ENCODE results near the gene STON2.
"Not testable (repeated sequence)": the region's sequence is repeated elsewhere in the genome, so short reads cannot be mapped to it uniquely, and the experiment has no call there.

Gene STON2, protein sequence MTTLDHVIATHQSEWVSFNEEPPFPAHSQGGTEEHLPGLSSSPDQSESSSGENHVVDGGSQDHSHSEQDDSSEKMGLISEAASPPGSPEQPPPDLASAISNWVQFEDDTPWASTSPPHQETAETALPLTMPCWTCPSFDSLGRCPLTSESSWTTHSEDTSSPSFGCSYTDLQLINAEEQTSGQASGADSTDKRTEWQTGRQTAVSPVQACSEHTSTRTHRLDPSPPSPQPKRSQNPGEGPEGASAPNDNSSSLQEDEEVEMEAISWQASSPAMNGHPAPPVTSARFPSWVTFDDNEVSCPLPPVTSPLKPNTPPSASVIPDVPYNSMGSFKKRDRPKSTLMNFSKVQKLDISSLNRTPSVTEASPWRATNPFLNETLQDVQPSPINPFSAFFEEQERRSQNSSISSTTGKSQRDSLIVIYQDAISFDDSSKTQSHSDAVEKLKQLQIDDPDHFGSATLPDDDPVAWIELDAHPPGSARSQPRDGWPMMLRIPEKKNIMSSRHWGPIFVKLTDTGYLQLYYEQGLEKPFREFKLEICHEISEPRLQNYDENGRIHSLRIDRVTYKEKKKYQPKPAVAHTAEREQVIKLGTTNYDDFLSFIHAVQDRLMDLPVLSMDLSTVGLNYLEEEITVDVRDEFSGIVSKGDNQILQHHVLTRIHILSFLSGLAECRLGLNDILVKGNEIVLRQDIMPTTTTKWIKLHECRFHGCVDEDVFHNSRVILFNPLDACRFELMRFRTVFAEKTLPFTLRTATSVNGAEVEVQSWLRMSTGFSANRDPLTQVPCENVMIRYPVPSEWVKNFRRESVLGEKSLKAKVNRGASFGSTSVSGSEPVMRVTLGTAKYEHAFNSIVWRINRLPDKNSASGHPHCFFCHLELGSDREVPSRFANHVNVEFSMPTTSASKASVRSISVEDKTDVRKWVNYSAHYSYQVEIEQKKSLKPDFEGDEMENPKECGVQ

DNA sequence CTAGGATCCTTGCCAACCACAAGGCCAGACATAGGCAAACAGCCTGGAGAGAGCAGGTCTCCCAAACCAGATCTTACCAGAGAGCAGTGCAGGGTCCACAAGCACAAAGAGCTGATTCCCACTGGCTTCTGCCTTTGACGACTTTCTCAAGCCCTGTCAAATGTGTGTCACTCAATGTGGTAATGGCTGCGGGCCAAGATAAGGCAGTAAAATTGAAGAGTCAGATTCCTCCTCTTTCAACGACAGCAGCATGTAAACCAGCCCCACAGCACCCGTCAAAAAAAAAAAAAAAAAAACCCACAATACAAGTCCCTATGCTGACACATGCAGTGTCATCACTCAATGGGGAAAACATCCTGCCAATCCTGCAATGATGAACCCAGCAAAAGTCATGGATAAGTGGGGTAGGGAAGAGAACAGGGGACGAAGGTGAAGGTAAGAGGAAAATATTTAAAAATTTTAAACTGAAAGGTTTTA, at the start of gene STON2:
STON2 (minus strand) TSS at position 123 of the 477 bp plus-strand sequence. CDS start 1,942 bp downstream, outside the sequence.
- DNase-seq (ENCODE audit: low read depth), result no peak

DNA sequence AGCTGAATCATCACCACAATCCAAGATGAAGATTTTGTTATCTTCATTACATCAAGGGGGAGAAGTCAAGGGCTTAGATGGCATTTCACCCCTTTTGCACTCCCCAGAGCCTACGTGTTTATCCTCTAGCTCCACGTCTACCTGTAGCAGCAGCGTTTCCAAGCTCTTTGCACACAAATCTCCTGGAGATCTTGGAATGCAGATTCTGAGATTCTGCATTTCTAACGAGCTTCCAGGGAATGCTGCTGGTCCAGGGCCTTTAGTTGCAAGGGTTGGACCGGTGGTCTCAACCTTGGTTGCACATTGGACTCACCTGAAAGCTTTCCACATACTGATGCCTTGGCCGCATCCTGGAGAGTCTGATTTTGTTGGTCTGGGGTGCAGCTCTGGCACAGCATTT, 49.5 kb upstream of the STON2 start:
- no peak for DNase-seq (ENCODE audit: low read depth)

DNA sequence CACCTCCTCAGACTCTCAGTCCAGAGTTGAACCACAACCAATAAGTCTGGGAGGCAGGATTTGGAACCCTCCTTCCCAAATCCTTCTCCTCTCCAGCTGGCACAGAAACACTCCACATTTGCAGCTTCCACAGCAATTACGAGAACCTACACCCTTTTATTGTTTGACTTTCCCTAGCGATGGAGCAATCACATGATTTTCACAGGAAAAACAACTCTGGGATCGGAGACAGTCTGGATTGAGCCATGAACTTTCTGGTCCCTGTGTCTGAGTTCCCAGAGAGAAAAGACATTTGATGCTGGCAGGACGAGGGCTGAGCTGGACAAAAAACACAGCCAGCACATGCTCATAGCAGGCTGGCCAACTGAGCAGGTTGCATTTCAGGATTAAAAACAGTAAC, 49.0 kb upstream of the STON2 start:
- DNase-seq (ENCODE audit: low read depth), result no peak

DNA sequence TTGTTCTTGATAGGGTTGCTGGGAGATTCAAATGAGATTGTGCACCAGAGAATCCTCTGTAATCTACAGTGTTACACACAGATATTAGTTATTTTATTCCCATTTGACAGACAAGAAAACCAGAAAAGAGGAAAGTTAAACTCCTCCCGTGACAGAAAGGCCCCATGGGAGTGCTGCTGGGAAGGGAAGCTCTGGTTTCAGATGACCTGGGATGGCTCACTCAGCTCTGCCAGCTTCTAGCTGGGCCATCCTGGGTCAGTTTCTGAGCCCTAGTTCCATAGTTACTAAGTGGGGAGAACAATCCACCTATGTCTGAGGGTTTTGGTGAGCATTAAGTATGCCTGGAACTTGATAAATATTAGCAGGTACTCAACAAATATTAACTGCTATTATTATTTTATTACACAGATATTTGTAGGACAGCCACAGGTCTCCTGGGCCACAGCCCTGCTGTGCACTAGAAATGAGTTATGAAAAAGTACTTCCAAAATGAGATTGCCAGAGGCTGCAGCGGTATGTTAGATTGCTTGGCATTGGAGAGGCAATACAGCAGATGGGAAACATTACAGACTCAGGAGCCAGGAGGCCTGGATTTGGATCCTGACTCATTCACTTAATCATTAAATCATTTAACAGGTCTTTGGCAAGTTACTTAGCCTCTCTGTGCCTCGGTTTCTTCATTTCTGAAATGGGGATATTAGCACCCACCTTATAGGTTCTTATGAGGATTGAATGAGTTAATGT, 47.1 kb upstream of the STON2 start:
- DNase-seq (ENCODE audit: low read depth), result no peak

DNA sequence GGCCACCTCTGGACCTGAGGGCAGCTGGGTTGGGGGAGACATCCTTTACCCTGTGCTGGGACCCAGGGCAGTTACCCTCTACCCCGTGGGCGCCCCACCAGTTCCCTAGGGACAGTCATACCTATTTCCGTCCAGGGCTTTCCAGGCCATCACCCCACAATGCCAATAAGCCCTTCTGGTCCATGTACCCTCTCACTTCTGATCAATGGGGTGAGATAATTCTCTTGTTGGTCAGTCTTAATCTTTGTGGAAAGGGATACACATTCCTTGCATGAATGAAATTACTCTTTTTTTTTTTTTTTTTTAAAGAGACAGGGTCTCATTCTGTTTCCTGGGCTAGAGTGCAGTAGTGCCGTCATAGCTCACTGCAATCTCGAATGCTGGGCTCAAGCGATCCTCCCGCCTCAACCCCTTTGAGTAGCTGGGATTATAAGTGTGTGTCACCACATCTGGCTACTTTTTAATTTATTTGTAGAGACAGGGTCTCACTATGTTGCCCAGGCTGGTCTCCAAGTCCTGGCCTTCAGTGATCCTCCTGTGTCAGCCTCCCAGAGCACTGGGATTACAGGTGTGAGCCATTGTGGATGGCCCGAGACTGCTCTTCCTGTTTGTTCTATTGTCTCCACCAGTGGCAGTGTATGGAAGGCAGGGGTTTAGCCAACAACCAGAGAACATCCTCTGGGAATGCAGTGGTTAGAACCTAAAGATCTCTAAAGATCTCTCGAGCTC, 46.3 kb upstream of the STON2 start:
- no peak for DNase-seq (ENCODE audit: low read depth)

DNA sequence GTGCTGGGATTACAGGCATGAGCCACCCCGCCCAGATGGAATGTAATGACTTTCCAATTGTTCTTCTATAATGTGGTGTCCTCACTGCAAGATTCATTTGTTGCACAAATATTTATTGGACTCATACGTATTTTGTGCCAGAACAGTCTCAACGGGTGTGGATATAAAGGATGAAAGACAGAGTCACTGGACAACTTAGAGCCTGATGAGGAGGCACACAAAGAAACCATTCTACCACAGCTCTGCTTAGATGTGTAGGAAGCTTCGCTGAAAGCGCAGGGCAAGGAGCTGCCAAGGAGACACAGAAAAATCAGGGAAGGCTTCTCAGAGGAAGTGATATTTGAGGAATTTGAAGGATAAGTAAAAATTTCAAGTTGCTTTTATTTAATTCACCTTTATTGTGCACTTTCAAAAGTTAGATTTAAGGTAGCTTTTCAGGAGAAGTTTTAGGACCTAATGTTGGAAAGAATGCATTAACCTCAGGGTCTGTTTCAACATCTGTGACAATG, 41.6 kb upstream of the STON2 start:
- no peak for DNase-seq (ENCODE audit: low read depth)

DNA sequence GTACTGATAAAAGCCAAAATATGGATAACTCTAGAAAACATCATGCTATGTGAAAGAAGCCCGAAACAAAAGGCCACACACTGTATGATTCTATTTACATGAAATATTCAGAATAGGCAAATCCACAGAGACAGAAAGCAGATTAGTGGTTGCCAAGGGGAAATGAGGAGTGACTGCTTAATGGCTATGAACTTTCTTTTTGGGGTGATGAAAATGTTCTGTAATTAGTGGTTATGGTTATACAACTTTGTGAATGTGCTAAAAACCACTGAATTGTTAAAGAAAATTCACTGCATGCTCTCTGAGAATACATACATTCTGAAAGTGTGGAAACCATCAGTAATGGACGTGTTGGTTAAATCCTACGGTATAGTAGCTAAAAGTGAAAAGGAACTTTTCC, 39.9 kb upstream of the STON2 start:
- no peak for DNase-seq (ENCODE audit: low read depth)

DNA sequence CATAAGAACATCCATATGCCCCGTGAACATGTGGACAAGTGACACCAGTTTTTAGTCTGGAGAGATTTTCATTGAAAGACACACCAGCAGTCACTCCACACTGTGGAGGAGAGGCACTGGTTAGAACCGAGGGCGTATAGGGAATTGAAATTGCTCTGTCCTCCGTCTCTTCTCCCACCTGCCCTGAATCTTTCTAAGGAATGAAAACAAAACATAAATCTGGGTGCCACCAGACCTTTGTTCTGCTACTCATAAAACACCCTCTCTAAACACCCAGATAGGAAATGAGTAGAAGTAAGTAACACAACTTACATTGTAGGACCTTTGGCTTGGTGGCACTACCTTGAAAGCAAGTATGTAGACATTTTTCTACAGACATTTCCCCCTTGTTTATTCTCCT, 37.1 kb upstream of the STON2 start:
- DNase-seq (ENCODE audit: low read depth), result no peak

DNA sequence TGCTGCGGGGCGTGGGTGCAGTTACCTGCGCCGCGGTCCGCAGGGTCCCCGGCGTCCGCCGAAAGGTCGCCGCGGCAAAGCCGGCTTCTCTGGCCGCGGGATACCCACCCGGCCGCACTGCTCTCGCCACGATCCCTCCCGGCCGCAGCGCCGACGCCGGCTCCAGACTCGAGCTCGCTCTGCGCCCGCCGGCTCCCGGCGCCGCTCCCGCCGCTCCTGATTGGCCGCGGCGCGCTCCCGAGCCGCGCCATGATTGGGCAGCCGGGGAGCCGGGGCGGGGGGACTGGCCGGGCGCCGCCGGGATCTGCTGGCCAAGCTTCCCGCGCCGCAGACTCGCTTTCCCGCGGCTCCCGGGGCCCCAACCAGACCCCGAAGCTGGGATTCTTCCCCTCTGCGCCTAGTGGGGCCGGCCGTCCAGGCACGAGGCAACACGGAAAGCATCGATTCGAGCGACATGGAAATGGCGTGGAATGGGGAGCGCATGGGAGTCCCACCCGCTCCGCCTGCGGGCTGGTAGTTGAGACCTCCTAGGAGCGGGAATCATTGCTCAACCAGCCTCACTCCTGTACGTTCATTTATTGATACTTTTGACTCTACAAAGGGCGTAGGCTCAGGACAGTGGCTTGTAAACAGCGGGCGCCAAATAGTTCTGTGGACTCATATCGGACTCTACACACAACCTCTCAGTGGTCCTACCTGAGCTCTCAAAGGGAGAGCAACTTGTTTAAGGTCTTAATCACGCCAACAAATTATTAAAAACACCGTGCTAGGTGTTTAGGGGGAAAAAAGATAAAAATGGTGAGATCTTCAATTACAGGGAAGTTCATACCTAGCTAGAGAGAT, 36.4 kb upstream of the STON2 start:
- DNase-seq (ENCODE audit: low read depth), result no peak

DNA sequence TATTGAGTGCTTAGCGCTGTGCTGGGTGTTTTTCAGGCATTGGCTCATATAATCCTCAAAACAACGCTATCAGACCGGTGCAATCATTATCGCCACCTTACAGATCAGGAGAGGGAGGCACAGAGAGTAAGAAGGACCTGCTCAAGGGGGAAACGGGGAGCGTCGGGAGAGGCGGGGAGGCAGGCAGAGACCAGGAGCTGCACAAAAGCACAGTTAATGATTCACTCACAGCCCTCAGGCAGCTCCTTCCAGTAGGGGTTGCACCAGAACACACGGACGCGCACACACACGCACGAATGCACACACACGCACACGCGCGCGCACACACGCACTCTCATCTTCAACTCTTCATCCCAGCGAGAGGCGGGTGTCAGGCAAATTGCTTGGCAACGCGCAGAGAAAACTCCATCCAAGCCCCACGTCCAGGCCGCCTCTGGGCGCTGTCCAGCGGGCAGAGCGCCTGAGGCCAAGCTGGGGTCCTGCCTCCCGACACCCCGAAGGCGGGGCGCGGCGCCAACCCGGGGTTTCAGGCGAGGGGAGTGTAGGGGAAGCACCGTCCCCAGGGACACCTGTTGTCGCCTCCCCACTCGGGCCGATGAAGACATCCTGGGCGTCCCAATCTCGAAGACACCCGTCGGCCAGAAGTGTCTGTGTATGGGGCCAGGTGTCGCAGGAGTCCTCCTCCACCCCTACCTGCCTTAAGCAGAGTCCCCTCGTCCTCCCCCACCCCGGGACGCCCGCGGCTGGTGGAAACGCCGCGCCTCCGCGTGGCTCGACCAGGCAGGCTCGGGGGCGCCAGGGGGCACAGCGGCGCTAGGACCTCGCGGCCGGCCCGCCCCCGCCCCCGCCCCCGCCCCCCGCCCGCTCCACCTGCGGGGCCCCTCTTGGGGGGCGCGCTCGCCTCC, 35.5 kb upstream of the STON2 start:
- DNase-seq (ENCODE audit: low read depth), result no peak

DNA sequence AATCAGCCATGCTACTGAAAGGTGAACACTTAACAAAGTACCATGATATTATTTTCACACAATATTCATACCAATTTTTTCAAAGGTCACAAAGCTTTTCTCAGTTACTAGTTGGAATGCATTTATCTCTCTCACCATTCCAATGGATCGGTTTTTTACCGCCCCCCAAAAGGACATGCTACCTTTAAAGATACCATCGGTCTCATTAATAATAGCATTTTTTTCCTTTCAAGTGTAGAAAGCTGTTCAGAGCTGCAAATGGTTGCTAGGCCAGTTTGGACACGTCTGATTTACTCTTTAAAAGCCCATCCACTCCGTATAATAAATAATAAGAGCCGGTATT, 34.9 kb upstream of the STON2 start:
- no peak for DNase-seq (ENCODE audit: low read depth)

DNA sequence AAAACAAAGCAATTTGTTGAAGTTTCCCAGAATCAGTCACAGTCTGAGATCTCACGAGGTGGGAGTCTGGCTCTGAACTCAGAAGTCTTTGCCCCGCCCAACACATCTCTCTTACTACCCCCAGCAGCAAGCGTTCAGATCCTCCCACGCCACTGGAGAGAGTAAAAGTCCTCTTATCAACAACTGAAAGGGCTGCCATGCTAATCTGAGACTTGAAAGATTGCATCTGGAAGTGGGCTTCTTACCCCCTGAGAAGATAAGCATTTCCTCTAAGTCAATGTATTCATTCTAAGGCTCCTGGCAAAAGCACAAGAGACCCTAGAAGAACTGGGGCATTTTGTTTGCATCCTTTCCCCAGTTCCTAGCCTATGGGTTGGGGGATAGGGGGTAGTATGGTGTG, 34.1 kb upstream of the STON2 start:
- no peak for DNase-seq (ENCODE audit: low read depth)

DNA sequence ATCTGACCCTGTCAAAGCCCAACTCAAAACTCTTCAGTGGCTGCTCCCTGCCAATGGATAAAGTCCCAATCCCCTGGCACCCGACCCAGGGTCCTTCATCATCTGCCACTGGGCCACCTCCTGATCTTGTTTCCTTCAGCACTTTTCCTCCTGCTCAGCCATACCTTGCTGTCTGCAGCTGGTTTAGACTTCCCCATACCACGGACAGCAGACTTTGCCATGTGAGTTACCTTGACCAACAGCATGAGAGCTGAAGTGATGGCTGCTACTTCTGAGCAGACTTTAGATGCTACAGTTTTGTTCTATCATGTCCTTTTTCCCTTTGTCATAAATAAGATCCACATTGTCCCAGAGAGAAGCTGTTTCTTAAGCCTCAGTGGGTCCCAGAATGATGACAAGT, 33.3 kb upstream of the STON2 start:
- DNase-seq (ENCODE audit: low read depth), result no peak

DNA sequence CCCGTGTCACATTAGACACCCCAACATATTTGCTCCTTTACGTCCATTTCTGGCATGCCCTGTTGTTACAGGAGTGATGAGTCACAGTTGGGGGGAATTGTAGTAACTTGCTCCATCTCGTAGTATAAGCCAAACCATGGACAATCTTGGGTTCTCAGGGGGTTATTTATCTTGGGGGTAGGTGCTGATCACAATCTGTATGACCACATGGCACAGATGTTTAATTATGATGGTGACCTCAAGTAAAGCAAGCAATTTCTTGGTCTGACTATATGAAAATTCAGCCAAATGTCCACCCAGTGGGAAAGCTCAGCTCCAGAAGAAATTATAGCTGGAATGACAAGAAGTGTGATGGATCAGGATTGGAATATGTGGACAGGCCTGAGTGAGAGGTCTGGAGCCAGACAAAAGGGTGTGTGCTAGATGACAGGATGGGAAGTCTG, 32.1 kb upstream of the STON2 start:
- no peak for DNase-seq (ENCODE audit: low read depth)

DNA sequence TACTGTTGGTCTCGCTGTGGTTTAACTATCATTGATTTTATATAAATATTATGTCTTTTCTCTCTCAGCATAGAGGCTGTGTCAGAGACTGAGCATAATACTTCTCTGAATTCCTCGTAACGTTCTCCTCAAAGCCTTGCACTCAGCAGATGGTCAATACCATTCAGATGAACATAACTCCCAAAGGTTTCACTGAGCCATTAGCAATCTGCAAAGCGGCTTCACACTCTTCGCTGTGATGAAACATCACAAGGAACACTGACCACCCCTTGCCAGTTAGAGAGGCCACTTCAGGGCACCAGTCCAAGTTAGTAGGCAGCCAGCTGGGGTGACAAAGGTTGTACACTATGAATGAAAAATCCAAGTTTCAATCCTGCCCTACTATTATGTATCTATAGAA, 30.1 kb upstream of the STON2 start:
- no peak for DNase-seq (ENCODE audit: low read depth)

DNA sequence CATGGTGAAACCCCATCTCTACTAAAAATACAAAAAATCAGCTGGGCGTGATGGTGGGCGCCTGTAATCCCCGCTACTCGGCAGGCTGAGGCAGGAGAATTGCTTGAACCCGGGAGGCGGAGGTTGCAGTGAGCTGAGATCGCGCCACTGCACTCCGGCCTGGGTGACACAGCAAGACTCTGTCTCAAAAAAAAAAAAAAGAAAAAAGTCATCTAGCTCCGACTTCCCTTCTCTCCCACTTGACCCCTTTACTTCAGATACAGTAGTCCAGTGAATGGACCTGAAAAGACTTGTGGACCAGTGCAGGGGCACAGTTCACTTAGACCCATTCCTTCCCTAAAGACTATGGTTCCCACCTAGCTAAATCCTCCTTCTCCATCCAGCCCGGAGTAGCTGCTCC, 29.6 kb upstream of the STON2 start:
- not testable (repeated sequence) for DNase-seq (ENCODE audit: low read depth)

DNA sequence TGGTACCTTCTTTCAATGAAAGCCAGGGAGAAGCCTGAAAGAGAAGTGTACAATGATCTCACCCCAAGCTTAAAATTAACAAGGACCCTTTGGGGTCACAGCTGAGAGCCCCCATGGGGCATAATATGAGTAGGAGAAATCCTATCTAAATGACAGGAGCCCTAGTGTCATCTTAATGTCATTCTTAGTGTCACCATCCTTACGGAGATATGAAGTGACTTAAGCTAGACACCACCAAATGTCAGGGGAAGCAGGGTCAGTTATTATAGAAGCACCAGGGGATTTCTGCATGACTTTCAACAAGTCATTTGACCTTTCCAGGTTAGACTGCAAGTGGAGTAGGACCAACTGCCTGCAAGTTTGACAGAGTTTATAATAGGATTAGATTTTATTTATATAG, 28.9 kb upstream of the STON2 start:
- no peak for DNase-seq (ENCODE audit: low read depth)

DNA sequence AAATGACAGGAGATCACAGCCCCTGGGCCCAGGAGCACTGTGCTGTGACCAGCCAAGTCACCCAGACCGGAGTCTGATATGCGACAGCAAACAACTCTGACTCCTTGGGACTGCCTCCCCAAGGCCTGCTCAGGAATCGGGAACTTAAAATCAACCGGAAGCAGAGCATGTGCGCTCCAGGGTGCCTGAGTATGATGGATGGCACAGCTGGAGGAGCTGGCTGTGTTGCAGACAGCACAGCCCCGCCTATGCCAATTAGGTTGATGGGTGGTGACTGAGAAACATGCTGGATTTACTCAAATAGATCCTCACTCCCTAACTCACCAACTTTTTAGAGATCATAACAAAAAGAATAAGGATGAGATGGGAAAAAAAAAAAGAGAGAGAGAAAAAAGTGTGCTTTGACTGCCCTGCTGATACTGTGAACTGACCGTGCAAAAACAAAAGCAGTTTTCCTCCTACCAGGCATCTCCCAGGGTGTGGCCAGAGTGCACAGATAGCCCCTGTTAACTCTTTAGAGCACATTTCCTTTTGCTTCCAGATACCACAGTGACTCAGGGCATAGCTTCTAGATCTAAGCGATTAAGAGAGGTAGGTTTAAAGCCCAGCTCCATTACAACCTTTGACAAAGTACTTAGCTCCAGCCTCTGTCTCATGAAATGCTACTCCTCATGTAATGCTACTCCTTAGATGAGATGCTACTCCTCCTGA, 27.4 kb upstream of the STON2 start:
- DNase-seq (ENCODE audit: low read depth), result no peak

DNA sequence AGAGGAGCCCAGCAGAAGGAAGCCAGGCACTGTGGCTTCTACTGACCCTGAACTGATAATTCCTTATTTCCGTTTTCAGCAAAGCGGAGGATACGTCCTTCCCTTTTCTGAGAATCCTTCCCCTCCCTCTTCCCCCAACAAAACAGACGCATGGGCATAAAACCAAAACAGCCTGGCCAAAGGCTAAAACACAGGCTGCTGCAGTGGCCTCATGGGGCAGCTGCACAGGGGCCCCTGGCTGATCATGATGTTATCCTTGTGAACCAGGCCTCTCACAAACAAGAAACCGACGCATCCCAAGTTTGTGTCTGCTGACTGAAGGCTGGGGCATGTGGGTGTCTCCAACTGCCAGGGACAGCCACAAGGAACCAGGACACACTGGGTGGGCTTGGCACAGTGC, 23.4 kb upstream of the STON2 start:
- DNase-seq (ENCODE audit: low read depth), result no peak

All from activated gamma-delta T cell treated with anti-CD3 and anti-CD28 coated beads, Interleukin-2, amount 50 U/mL, for 16 hours (primary cell).